Skeletal muscle tissue (tissue), 4 donors: ENCODE measurements around the gene UMOD. TPM values are rescaled to one million over a fixed set of nuclear protein-coding genes. Genes with fewer than 3 reads are reported as not detected.

ENCODE experiments used
- H3K27ac ChIP-seq: one replicate; pipeline ENCODE4 v1.7.0; 2013; ENCODE audit warnings: mild to moderate bottlenecking, low read depth, low read length, inconsistent platforms
- H3K27me3 ChIP-seq, 3 donors: one replicate each; pipeline ENCODE4 v1.7.0; 2013; ENCODE audit warnings: low read length in 3 of 3; ENCODE audit not compliant: control insufficient read depth in 3 of 3, insufficient read depth in 3 of 3
- H3K36me3 ChIP-seq, 3 donors: one replicate each; pipeline ENCODE4 v1.7.0; 2013; ENCODE audit warnings: low read length in 3 of 3; ENCODE audit not compliant: control insufficient read depth in 3 of 3, insufficient read depth in 3 of 3
- H3K4me1 ChIP-seq, 3 donors: one replicate each; pipeline ENCODE4 v1.7.0; 2013; ENCODE audit warnings: low read length in 3 of 3, mild to moderate bottlenecking in 3 of 3; ENCODE audit not compliant: control insufficient read depth in 3 of 3, insufficient read depth in 3 of 3
- H3K4me3 ChIP-seq, 3 donors: one replicate each; pipeline ENCODE4 v1.7.0; 2013; ENCODE audit warnings: low read length in 3 of 3
- H3K9ac ChIP-seq, 3 donors: one replicate each; pipeline ENCODE4 v1.7.0; 2013; ENCODE audit warnings: low read length in 3 of 3, mild to moderate bottlenecking in 3 of 3, moderate library complexity in 2 of 3, low read depth in 1 of 3
- H3K9me3 ChIP-seq, 3 donors: one replicate each; pipeline ENCODE4 v1.7.0; 2013; ENCODE audit warnings: low read length in 3 of 3; ENCODE audit not compliant: control insufficient read depth in 3 of 3
- total RNA-seq: library from RNA; depleted of rRNA; stranded (reverse); fragments of >200 nt; gene quantifications from one replicate; pipeline ENCODE4 v1.2.3, GENCODE V29; 2014
- donor health status: Osteomylitis.

UMOD gene
- total RNA-seq, 1 donor from 2014 or later: not detected

GRCh38 chr16:20364051-20364450, 11.5 kb upstream of the UMOD start:
- H3K27me3 ChIP-seq: peaks cover 3 to 6% (median 4%) of the 10 kb centered on the region in 3 donors
- no peaks in the 10 kb centered on the region for H3K9me3 ChIP-seq
- no peaks in the 10 kb centered on the region for H3K36me3 ChIP-seq

GRCh38 chr16:20363191-20363590, 10.7 kb upstream of the UMOD start:
- Histone ChIP-seq H3K4me3 (no peak overlapping the region), H3K36me3 (no peaks in the 10 kb centered on the region), H3K4me1 (no peaks in the 10 kb centered on the region)

More at GRCh38 chr16:20364051-20364450, 11.5 kb upstream of the UMOD start:
- no peak overlapping the region for H3K9ac ChIP-seq
- H3K27ac ChIP-seq: no peak overlapping the region
- no peaks in the 10 kb centered on the region for H3K4me1 ChIP-seq
- no peak overlapping the region for H3K4me3 ChIP-seq

GRCh38 chr16:20359997-20360396, 7.5 kb upstream of the UMOD start:
- H3K4me3 ChIP-seq: no peak overlapping the region
- H3K27me3 ChIP-seq: peaks cover 3 to 8% (median 6%) of the 10 kb centered on the region in 3 donors
- H3K4me1 ChIP-seq: no peaks in the 10 kb centered on the region
- no peaks in the 10 kb centered on the region for H3K9me3 ChIP-seq
- H3K27ac ChIP-seq: no peak overlapping the region
- H3K9ac ChIP-seq: no peak overlapping the region
- no peaks in the 10 kb centered on the region for H3K36me3 ChIP-seq

More at GRCh38 chr16:20363191-20363590, 10.7 kb upstream of the UMOD start:
- no peaks in the 10 kb centered on the region for H3K9me3 ChIP-seq
- no peak overlapping the region for H3K27ac ChIP-seq
- H3K9ac ChIP-seq: no peak overlapping the region
- H3K27me3 ChIP-seq: peaks cover 3 to 6% (median 4%) of the 10 kb centered on the region in 3 donors

DNA sequence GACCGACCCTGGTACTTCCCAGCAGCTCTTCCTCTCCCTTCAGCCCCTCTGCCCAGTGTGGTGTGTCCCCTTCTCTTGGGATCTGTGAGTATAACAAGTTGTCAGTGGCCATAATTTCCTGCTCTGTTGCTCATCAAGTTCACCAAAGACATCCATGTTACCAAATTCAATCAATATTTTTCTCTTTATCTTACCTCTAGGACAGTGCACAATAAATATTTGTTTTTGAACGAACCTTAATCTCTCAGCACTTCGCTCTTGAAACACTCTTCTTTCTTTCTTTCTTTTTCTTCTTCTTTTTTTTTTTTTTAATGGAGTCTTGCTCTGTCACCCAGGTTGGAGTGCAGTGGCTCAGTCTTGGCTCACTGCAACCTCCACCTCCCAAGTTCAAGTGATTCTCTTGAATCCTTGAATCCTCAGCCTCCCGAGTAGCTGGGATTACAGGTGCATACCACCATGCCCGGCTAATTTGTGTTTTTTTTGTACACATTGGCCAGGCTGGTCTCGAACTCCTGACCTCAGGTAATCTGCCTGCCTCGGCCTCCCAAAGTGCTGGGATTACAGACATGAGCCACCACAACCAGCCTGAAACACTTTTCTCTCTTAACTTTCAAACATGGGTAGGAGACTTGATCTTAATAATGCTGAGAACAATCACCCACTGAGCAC, 2.7 kb upstream of the UMOD start:
- Histone ChIP-seq H3K4me1 (no peaks in the 10 kb centered on the region), H3K27me3 (peaks cover 0 to 8% (median 3%) of the 10 kb centered on the region in 3 donors), H3K36me3 (no peaks in the 10 kb centered on the region), H3K27ac (no peak overlapping the region), H3K4me3 (no peak overlapping the region), H3K9me3 (no peaks in the 10 kb centered on the region), H3K9ac (no peak overlapping the region)

GRCh38 chr16:20353379-20353778, 864 bp upstream of the UMOD start:
- H3K4me3 ChIP-seq: no peak overlapping the region
- peaks cover 3 to 16% (median 15%) of the 10 kb centered on the region in 3 donors for H3K27me3 ChIP-seq
- H3K27ac ChIP-seq: no peak overlapping the region

DNA sequence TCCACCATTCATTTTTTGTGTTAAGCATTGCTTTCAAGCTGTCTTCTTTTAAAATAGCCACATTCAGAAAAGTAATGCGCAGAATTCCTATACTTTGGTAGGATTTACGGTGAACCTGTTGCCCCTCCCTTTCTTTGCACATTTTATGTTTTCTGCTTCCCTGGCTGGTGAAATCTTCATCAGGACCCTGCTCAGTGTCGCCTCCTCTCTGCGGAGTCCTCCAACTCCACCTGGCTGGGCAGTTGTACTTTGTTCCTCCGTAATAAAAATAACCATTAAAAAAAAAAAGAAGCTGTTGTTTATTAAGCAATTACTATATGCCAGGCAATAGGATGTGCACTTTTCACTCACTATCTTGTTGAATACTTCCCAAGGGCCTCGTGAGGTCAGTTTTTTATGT, 2.9 kb downstream of the UMOD start:
- Histone ChIP-seq H3K4me1 (no peaks in the 10 kb centered on the region), H3K4me3 (no peak overlapping the region), H3K9me3 (peaks cover 0 to 2% (median 0%) of the 10 kb centered on the region in 3 donors), H3K27ac (no peak overlapping the region), H3K36me3 (no peaks in the 10 kb centered on the region), H3K27me3 (peaks cover 10 to 19% (median 16%) of the 10 kb centered on the region in 3 donors), H3K9ac (no peak overlapping the region)

More at GRCh38 chr16:20353379-20353778, 864 bp upstream of the UMOD start:
- Histone ChIP-seq H3K9me3 (peaks cover 0 to 2% (median 0%) of the 10 kb centered on the region in 3 donors), H3K4me1 (no peaks in the 10 kb centered on the region), H3K9ac (no peak overlapping the region), H3K36me3 (no peaks in the 10 kb centered on the region)

DNA sequence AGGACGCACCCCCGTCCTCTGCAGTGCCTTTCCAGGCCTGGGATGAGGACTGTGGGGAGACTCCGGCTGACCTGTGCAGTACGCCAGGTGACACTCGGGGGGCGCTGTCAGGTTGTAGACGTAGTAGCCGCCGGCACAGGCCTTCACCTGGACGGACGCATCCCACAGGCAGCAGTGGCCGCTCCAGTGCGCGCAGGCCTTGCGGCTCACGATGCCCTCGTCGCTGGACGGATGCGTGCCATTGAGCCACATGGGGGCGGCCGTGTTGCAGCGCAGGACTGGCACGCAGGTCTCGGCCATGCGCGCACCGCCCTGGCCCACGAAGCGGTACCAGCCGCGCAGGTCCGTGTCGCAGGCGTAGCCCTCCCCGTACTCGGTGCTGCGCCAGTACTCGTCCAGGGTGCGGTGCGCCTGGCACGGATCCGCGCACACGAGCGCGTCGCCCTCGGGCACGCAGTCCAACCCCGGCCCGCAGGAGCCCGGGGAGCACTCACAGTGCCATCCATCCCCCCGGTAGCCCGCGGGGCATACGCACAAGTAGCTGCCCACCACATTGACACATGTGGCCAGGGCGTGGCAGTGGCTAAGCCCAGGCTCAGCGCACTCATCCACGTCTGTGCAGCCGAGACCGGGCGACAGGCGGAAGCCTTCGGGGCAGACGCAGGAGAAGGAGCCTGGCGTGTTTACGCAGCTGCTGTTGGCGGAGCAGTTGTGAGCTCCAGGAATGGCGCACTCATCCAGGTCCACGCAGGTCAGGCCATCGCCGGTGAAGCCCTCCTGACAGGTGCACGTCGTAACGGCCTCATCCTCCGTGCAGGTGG, 3.9 kb downstream of the UMOD start:
- H3K27ac ChIP-seq: no peak overlapping the region
- H3K9me3 ChIP-seq: peaks cover 0 to 2% (median 0%) of the 10 kb centered on the region in 3 donors
- H3K4me1 ChIP-seq: no peaks in the 10 kb centered on the region
- peaks cover 10 to 19% (median 16%) of the 10 kb centered on the region in 3 donors for H3K27me3 ChIP-seq
- no peaks in the 10 kb centered on the region for H3K36me3 ChIP-seq
- H3K9ac ChIP-seq: no peak overlapping the region
- no peak overlapping the region for H3K4me3 ChIP-seq

GRCh38 chr16:20347666-20348364, 4.7 kb downstream of the UMOD start:
- H3K9ac ChIP-seq: no peak overlapping the region
- H3K27ac ChIP-seq: no peak overlapping the region
- peaks cover 0 to 2% (median 0%) of the 10 kb centered on the region in 3 donors for H3K9me3 ChIP-seq
- H3K4me1 ChIP-seq: no peaks in the 10 kb centered on the region
- peaks cover 10 to 19% (median 16%) of the 10 kb centered on the region in 3 donors for H3K27me3 ChIP-seq
- no peaks in the 10 kb centered on the region for H3K36me3 ChIP-seq
- no peak overlapping the region for H3K4me3 ChIP-seq

GRCh38 chr16:20344611-20345010, 7.9 kb downstream of the UMOD start:
- H3K9me3 ChIP-seq: peaks cover 0 to 2% (median 0%) of the 10 kb centered on the region in 3 donors
- no peak overlapping the region for H3K4me3 ChIP-seq
- no peaks in the 10 kb centered on the region for H3K4me1 ChIP-seq
- peaks cover 10 to 19% (median 16%) of the 10 kb centered on the region in 3 donors for H3K27me3 ChIP-seq
- H3K27ac ChIP-seq: no peak overlapping the region
- H3K36me3 ChIP-seq: no peaks in the 10 kb centered on the region
- H3K9ac ChIP-seq: no peak overlapping the region
